GM13977 (cell line): ENCODE results near the gene TEPSIN.

Experiments used
- DNase-seq: peaks from one replicate; pipeline ENCODE4 v3.0.0; 2012; ENCODE audit warnings: low spot score
- CTCF ChIP-seq: IDR thresholded peaks from 2 replicates; pipeline ENCODE4 v1.5.1; 2012; ENCODE audit warnings: mild to moderate bottlenecking, control low read depth; ENCODE audit not compliant: insufficient read depth; ENCODE audit errors: extremely low read depth, missing control alignments
- in situ Hi-C: fragments of 300-500 bp; cut with MboI; formaldehyde crosslinking; loops from one replicate; pipeline ENCODE4 v1.12.0; 2022; ENCODE audit warnings: low sequenced_read_pairs, low pct_unique_long_range_greater_than_20kb, mixed read lengths, inconsistent platforms; ENCODE audit not compliant: unreplicated experiment

TEPSIN gene

GRCh38 chr17:81209141-81209540, 29.7 kb downstream of the TEPSIN start:
- TF ChIP-seq CTCF, result no peak
- in situ Hi-C loops, result no loop called here
- no peak for DNase-seq

- TF ChIP-seq CTCF, result no peak
- in situ Hi-C loops, result no loop called here
- no peak for DNase-seq
Measured at GRCh38 chr17:81208651-81209050, 30.2 kb downstream of the TEPSIN start.

- no peak for DNase-seq
- in situ Hi-C loops, result no loop called here
- TF ChIP-seq CTCF, result no peak
Measured at GRCh38 chr17:81207610-81208581, 31.0 kb downstream of the TEPSIN start.

- in situ Hi-C loops, result no loop called here
- no peak for DNase-seq
- no peak for TF ChIP-seq CTCF
Measured at GRCh38 chr17:81206657-81207056, 32.2 kb downstream of the TEPSIN start.

GRCh38 chr17:81206166-81206565, 32.7 kb downstream of the TEPSIN start:
- TF ChIP-seq CTCF, result no peak
- DNase-seq, result no peak
- in situ Hi-C loops, result no loop called here

GRCh38 chr17:81204578-81204977, 34.3 kb downstream of the TEPSIN start:
- in situ Hi-C loops, result no loop called here
- DNase-seq, result no peak
- TF ChIP-seq CTCF, result no peak
